ENCODE measurements around the gene PGAP2. TPM values are rescaled to one million over a fixed set of nuclear protein-coding genes. Genes with fewer than 3 reads are reported as not detected.
A peak's percentile ranks its signal among the peaks of the same experiment; 100 is the strongest.

PGAP2 gene
- total and polyA plus RNA-seq, 4 donors = 10.0 to 14.8 (median 12.0) TPM

- peak; percentile 17 for TF ChIP-seq REST (IDR thresholded peaks at IDR 0.05)
- TF ChIP-seq FOXA2 (IDR thresholded peaks at IDR 0.05) = no peak
- TF ChIP-seq NR2F2 (IDR thresholded peaks at IDR 0.05) = peak; percentile 51
Measured at GRCh38 chr11:3867209-3868091, 59.1 kb downstream of the PGAP2 start (continued).

- no peak overlapping the region for H3K27ac ChIP-seq (ENCODE audit: low read depth in 1 of 2, low read length in 2 of 2)
- H3K36me3 ChIP-seq (ENCODE audit: control insufficient read depth in 4 of 4, insufficient read depth in 3 of 4, low read depth in 1 of 4, low read length in 3 of 4) = no peaks in the 10 kb centered on the region
- DNase-seq (ENCODE audit: low spot score) = no peak
- peaks cover 12 to 44% (median 15%) of the 10 kb centered on the region in 4 donors for H3K4me1 ChIP-seq (ENCODE audit: control insufficient read depth in 4 of 4, insufficient read depth in 4 of 4, low read length in 3 of 4)
- H3K9ac ChIP-seq (ENCODE audit: low read depth in 1 of 2, low read length in 2 of 2) = no peak overlapping the region
- H3K4me3 ChIP-seq (ENCODE audit: low read depth in 1 of 3, low read length in 3 of 3) = no peak overlapping the region
- H3K9me3 ChIP-seq (ENCODE audit: control insufficient read depth in 4 of 4, low read length in 3 of 4) = no peaks in the 10 kb centered on the region
- TF ChIP-seq SP1 (IDR thresholded peaks at IDR 0.05) = no peak
- no peak for TF ChIP-seq JUND (IDR thresholded peaks at IDR 0.05)
- no peak for TF ChIP-seq YY1 (IDR thresholded peaks at IDR 0.05)
- TF ChIP-seq REST (IDR thresholded peaks at IDR 0.05) = no peak
- no peaks in the 10 kb centered on the region for H3K27me3 ChIP-seq (ENCODE audit: control insufficient read depth in 4 of 4, insufficient read depth in 4 of 4, low read length in 3 of 4)
- WGBS = 88% methylated on average over 2 of the region's 2 CpGs
Measured at GRCh38 chr11:3873712-3874349, 65.5 kb downstream of the PGAP2 start.

Small RNA genes within 50 kb of the gene (small RNA-seq; reads per million reads assigned to genes)
- not detected for gene RNU7-50P

Other genes with a start within 250 kb of the PGAP2 start
- gene ART5, start 166.6 kb upstream of the PGAP2 start, total RNA-seq = under 1 TPM; 0.17 to 0.93 TPM
- gene ART5, start 166.6 kb upstream of the PGAP2 start, polyA plus RNA-seq = not detected
- not detected for gene ART1, start 163.4 kb upstream of the PGAP2 start, total RNA-seq
- not detected for gene ART1, start 163.4 kb upstream of the PGAP2 start, polyA plus RNA-seq
- 1 to 10 TPM in 1 of 2 donors, under 1 TPM in 1; 0.56 to 1.7 TPM for gene CHRNA10, start 137.2 kb upstream of the PGAP2 start, total RNA-seq
- under 1 TPM; 0.10 to 0.16 TPM for gene CHRNA10, start 137.2 kb upstream of the PGAP2 start, polyA plus RNA-seq
- gene NUP98, start 11.0 kb upstream of the PGAP2 start, total RNA-seq = 10 to 100 TPM; 68.9 to 75.0 TPM
- gene NUP98, start 11.0 kb upstream of the PGAP2 start, polyA plus RNA-seq = 10 to 100 TPM; 10.9 to 18.8 TPM
- gene RHOG, start 32.4 kb downstream of the PGAP2 start, total RNA-seq = 10 to 100 TPM in 1 of 2 donors, 1 to 10 TPM in 1; 7.4 to 13.8 TPM
- gene RHOG, start 32.4 kb downstream of the PGAP2 start, polyA plus RNA-seq = 10 to 100 TPM; 21.9 to 32.9 TPM
- gene STIM1, start 47.1 kb downstream of the PGAP2 start, total RNA-seq = 10 to 100 TPM; 21.6 to 42.9 TPM
- gene STIM1, start 47.1 kb downstream of the PGAP2 start, polyA plus RNA-seq = 10 to 100 TPM; 19.7 to 28.5 TPM

Measured in liver (tissue), 10 donors.